HG03064 (cell line): ENCODE data around the gene YIF1B.
"Not testable (repeated sequence)": the region's sequence is repeated elsewhere in the genome, so short reads cannot be mapped to it uniquely, and the experiment has no call there.

Experiments used
- ATAC-seq: cut with Tn5 transposase; IDR thresholded peaks from one replicate; pipeline ENCODE4 v1.9.1; 2021; ENCODE audit warnings: low read depth; ENCODE audit not compliant: unreplicated experiment

YIF1B gene, protein sequence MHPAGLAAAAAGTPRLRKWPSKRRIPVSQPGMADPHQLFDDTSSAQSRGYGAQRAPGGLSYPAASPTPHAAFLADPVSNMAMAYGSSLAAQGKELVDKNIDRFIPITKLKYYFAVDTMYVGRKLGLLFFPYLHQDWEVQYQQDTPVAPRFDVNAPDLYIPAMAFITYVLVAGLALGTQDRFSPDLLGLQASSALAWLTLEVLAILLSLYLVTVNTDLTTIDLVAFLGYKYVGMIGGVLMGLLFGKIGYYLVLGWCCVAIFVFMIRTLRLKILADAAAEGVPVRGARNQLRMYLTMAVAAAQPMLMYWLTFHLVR

DNA sequence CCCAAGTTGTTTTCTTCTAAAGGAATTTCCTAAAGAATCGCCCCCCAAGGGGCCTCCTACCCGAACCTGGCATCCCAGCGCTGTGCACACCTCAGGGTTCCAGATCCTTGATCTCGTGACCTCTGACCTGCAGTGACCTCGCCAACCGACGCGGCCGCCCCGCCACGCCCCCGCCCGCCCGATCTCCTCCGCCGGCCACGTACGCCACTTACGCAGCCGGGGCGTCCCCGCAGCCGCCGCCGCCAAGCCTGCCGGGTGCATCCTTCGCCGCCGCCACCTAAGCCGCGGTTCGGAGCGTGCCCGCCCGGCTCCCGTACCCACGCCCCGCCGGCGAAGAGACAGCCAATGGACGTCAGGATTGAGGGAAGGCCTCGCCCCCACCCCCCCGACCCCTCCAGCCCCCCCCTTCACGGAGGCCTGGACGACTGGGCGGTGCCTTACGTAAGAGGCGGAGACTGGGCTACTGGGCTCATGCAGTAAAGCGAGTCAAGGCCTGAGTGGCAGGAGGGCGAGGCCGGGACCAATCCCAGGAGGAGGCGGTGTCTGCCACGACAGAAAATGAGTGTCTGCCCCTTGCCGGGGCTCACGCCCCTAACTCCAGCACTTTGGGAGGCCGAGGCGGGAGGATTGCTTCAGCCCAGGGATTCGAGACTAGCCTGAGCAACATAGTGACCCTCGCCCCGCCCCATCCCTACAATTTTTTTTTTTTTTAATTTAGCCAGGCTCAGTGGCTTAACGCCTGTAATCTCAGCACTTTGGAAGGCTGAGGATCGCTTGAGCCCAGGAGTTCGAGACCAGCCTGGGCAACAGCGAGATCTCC, at the start of gene YIF1B:
TSS of gene YIF1B (minus strand) at position 291 of the 820 bp plus-strand sequence. CDS start at position 261, 30 bp downstream.
- ATAC-seq: peak; percentile 77

DNA sequence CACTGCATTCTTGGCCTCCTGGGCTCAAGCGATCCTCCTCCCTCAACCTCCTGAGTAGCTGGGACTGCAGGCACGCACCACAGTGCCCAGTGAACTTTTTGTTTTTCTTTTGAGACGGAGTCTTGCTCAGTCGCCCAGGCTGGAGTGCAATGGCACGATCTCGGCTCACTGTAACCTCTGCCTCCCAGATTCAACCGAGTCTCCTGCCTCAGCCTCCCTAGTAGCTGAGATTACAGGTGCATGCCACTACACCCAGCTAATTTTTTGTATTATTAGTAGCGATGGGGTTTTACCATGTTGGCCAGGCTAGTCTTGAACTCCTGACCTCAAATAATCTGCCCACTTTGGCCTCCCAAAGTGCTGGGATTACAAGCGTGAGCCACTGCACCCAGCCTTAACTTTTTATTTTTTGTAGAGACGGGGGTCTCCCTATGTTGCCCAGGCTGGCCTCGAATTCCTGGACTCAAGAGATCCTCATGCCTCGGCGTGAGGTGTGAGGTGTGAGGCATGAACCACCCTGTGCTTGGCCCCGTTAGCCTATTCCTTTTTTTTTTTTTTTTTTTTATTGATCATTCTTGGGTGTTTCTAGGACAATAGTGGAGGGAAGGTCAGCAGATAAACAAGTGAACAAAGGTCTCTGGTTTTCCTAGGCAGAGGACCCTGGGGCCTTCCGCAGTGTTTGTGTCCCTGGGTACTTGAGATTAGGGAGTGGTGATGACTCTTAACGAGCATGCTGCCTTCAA, 47.4 kb upstream of the YIF1B start:
- not testable (repeated sequence) for ATAC-seq

DNA sequence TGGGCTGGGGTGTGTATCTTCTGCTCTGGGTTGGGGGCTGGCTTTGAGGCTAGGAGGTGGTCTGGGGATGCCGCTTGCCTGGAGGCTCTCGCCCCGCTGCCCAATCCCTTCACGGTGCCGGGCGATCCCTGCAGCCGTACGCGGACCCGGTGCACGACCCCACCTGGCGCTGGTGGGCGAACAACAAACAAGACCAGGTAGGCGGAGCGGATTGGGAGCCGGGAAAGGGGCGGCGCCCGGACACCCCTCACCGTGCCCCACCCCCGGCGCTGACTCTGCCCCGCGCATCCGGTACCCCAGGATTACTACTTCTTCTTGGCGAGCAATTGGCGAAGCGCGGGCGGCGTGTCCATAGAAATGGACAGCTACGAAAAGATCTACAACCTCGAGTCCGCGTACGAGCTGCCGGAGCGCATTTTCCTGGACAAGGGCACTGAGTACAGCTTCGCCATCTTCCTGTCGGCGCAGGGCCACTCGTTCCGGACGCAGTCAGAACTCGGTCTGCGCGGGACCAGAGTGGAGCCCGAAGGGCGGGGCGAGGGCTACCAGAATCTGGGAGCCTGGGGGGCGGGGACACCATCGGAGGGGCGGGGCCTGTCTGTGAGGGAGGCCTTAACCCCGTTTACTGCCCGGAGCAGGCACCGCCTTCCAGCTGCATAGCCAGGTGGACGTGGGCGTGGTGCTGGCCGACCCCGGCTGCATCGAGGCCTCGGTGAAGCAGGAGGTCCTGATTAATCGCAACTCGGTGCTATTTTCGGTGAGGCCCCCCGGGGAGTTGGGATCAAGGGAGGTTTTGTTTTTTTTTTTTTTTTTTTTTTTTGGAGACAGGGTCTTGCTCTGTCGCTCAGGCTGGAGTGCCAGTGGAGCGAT, 46.6 kb upstream of the YIF1B start:
- ATAC-seq: no peak

DNA sequence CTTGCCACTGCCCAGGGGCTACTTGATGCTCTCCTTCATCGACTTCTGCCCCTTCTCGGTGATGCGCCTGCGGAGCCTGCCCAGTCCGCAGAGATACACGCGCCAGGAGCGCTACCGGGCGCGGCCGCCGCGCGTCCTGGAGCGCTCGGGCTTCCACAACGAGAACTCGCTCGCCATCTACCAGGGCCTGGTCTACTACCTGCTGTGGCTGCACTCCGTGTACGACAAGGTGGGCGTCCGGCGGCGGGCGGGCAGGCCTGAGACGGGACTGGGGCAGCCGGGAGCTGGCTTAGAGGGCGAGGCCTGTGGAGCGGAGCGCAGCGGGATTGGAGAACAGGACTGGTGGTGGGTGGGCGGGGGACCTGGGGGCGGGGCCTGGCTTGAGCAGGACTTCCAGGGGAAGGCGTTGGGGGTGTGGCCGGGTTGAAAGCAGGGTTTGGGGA, 45.9 kb upstream of the YIF1B start:
- ATAC-seq: no peak

DNA sequence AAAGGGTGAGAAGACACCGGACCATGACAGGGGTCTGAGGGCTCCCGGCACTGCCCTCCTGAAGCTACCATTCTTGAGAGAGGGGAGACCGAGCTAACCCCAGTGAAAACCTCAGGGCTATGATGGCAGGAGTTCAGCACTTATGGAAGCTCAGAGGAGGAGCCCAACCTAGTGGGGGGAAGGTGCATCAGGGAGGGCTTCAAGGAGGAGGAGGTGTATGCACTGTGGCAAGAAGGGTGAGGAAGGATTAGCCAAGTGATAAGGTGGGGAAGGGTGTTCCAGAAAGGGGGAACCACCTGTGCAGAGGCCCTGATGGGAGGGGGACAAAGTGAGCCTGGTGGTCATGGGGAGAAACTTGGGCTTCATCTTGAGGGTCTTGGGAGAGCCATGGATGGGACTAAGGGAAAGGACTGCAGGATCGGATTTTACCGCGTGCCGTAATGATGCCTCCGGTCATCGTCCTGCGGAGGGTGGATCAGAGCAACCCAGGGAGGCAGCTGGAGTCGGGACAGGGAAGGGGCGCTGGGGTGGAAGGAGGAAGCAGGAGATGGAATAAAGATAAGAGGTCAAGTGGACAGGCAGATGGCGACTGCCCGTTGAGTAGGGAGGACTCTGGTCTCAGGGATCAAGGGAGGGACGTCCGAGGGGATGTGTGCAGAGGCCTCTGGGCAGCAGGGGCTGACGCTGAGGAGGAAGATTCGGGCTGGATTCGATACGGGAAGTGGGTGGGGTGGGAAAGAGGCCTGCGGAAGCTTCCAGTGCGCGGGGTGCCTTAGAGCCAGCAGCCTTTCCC, 45.3 kb upstream of the YIF1B start:
- ATAC-seq: no peak

DNA sequence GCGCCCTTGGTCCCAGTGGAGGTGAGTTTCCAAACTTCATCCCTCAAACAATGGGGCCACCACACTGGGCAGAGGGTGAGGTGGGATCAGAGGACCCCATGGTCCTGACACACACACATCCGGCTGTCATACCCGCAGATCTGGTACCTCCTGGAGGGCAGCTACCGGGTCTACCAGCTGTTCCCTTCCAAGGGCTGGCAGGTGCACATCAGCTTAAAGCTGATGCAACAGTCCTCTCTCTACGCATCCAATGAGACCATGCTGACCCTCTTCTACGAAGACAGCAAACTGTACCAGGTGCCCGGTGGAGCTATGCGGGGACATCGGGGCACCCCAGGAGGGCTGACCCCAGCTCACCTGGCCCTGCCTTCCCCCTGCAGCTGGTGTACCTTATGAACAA, 44.6 kb upstream of the YIF1B start:
- ATAC-seq: no peak

DNA sequence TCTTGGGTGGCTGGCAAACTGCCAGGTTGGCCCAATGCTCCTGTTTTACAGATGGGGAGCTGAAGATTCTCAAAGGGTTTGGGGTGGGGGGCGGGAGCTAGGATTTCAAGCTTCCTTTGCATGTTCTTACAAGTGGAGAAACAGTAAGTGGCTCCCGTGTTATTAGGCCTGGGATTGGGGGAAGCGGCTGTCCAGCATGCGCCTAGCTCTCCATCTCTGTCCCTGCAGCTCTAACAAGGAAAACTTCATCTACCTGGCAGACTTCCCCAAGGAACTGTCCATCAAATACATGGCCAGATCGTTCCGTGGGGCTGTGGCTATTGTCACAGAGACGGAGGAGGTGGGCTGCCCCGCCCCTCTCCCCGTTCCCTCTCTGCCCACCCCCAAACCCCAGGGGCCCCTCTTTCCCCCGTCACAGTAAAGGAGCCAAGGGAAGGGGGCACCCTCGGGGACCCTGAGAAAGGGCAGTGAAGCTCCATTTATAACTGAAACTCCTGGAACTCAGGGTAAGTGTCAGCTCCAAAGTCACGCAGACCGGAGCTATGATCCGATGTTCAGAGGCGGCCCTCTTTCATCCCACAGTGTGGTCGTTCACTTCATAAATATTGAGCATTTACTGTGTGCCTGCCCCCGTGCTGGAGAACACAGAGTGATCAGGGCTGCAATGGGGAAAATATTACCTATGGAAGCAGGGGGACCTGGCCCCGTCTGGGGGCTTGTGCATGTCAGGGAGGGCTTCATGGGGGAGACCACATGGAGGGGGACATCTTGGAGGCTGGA, 43.7 kb upstream of the YIF1B start:
- ATAC-seq: no peak

DNA sequence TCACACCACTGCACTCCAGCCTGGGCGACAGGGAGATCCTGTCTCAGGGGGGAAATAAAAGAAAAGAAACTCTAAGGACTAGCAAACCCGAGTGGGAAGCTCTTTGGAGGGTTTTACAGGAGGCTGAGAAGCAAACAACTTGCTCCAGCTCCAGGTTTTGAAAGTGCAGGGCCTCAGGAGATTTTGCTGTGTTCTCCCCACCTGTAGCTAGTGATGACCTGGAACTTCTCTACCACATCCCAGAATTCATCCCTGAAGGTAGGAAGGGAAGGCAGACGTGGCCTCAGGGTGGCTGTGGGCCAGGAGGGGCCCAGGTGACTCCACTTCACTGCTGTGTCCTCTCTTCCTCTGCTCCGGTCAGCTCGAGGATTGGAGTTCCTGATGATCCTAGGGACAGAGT, 42.3 kb upstream of the YIF1B start:
- ATAC-seq: no peak

DNA sequence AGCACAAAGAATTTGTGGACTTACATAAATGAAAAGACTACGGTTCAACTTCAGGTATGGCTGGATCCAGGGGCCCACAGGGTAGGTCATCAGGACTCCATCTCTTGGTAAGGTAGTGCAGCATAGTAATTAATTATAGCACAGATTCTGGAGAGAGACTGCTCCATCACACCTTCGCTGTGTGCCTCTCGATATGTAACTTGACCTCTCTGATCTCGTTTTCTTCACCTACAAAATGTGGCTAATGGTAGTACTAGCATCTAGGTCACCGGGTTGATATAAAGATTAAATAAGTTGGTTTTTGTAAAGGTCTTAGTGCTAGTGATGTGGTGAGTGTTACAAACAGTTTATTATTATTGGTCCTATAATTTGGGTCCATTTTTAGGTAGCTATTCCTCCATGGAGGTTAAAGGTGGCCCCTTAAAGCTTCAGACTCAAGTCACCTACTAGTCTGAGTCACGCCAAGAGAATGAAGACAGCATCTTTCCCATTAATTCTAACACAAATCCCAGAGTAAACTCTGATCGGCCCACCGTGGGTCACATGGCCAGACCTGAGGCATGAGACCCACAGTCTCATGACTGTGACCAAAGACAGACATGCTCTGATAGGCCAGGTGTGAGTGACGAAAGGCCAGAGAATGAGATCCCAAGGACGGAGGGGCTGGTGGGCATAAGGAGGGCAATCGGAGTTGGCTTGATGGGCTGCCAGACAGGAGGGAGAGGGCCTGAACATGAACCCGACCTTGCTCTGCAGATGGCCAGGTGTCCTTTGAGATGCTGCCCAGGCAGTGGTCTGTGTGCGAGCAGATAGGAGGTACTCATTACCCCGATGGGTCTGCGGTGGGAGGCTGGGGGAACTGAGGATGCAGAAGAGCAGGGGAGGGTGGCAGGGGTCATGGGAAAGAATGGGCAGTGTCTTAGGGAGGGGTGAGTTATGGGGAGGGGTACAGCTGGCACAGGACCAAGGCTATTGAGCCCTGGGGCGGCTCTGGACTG, 40.3 kb upstream of the YIF1B start:
- no peak for ATAC-seq

DNA sequence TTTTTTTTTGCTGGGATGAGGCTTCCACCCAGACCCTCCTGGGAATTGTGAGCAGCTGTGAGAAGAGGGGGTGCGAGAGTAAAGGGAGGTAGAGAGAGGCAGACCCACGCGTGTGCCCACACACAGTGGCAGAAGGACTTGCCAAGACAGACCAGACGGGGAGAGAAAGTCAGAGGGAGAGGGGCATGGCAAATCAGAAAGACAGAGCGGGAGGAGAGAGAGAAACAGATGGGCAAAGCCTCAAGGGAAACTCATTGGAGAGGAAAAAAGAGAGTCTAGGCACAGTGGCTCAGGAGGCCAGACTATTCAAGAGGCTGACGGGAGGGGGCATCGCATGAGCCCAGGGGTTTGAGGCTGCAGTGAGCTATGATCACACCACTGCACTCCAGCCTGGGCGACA, 36.9 kb upstream of the YIF1B start:
- no peak for ATAC-seq

DNA sequence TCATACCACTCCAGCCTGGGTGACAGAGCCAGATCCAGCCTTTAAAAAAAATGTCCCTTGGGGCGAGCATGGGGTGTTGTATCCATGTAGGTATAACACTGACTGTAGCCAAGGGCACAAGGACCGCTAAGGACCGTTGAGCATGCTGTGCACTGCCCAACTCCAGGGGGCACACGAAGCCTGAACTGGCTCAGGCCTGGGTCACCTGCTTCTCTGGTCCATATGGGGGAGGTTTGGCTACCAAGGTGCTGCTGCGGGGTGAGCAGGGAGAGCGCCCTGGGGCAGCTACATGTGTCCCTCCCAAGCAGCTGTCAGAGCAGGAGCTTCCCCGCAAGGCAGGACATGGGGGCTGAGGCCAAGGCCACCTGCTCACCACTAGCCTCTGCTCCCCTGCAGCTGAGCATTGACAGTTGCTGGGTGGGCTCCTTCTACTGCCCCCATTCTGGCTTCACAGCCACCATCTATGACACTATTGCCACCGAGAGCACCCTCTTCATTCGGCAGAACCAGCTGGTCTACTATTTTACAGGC, 36.2 kb upstream of the YIF1B start:
- no peak for ATAC-seq

DNA sequence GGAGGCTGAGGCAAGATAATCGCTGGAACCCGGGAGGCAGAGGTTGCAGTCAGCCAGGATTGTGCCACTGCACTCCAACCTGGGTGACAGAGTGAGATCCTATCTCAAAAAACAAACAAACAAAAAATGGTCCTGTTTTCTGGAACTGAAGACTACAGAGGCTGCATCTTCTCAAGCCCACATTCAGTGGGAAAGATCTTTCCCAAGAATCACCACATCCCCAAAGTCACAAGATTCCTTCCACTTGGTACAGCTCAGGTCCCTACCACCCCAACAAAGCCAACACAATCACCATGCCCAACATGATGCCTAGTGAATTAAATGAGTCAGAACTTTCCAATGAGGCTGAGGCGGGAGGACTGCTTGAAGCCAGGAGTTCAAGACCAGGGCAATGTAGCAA, 35.1 kb upstream of the YIF1B start:
- no peak for ATAC-seq

DNA sequence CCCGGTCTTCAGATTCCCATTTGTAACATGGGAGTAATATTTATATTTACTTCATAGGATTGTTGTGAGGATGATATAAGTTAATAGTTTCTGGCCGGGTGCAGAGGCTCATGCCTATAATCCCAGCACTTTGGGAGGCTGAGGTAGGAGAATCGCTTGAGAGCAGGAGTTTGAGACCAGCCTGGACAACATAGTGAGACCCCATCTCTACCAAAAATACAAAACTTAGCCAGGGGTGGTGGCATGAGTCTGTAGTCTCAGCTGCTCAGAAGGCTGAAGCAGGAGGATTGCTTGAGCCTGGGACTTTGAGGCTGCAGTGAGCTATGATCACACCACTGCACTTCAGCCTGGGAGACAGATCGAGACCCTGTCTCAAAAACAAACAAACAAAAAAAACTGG, 31.1 kb upstream of the YIF1B start:
- ATAC-seq: no peak

DNA sequence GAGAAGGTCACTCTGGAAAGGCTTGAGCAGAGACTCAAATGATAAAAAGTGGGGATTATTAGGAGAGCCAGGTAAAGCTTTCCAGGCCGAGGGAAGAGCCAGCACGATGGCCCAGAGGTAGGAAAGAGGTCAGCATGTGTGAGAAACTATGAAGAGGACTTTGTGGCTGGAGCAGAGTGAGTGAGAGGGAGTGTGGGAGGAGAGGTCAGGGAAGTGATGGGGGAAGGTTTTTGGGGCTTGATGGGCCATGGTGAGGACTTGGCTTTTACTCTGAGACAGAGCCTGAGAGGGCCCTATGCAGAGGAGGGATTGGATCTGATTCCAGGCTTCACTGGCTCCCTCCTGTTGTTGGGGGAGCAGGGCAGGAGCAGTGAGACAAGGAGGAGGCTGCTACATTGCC, 25.2 kb upstream of the YIF1B start:
- ATAC-seq: no peak

DNA sequence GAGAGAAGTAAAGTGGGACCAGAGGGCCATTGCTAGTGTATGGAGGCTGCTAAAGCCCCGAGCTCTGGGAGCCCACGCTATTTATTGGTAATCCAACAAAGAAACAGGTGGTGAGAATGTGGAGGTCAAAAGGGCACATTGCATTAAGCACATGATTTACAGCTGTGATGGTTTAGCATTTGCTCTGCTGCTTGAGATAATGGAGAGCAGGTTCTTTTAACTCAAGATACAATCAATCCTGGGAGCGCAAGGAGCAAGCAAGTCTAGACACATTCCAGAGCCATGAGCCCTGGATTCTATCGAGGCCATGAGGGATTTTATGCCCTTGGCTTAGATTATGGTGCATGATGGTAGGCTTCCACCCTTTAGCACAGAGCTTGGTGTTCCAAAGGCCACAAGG, 23.3 kb upstream of the YIF1B start:
- not testable (repeated sequence) for ATAC-seq

DNA sequence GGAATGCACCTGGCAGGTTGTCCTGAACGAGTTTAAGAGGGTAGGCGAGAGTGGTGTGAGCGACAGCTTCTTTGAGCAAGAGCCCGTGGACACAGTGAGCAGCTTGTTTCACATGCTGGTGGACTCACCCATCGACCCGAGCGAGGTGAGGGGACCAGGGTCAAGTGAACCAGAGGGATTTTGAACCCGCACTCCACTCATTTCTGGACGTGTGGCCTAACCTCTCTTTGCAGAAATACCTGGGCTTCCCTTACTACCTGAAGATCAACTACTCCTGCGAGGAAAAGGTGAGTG, 21.6 kb upstream of the YIF1B start:
- ATAC-seq: no peak

DNA sequence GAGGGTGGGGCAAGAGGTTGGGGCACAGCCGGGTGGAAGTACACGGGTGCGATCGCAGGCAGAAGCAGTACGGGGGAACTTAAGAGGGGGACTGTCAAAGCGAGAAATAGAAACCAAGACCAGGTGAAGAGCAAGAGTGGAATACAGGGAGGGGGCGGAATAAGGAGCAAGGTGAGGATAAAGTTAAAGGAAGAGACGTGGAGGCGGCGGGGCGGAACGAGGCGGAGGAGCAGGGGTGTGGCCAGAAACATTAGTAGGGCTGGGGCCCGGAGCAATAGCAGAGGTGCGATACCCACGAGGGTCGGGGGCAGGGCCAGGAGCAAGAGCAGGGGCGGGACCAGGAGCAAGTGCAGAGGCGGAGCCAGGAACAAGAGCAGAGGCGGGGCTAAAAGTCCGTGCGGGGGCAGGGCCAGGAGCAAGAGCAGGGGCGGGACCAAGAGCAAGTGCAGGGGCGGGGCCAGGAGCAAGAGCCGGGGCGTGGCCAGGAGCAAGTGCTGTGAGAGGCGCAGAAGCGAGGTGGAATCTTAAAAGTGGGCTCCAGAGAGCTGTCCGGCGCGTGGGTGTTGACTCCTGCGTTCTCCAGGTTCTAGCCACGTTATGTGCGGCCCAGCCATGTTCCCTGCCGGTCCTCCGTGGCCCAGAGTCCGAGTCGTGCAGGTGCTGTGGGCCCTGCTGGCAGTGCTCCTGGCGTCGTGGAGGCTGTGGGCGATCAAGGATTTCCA, 21.1 kb upstream of the YIF1B start:
- ATAC-seq: peak; percentile 53
